Measurements from ENCODE around the gene SH3PXD2A. TPM values are rescaled to one million over a fixed set of nuclear protein-coding genes. Genes with fewer than 3 reads are reported as not detected.

The SH3PXD2A gene
- total RNA-seq, 1 experiment from 2014 or later = 4.5 TPM

DNA sequence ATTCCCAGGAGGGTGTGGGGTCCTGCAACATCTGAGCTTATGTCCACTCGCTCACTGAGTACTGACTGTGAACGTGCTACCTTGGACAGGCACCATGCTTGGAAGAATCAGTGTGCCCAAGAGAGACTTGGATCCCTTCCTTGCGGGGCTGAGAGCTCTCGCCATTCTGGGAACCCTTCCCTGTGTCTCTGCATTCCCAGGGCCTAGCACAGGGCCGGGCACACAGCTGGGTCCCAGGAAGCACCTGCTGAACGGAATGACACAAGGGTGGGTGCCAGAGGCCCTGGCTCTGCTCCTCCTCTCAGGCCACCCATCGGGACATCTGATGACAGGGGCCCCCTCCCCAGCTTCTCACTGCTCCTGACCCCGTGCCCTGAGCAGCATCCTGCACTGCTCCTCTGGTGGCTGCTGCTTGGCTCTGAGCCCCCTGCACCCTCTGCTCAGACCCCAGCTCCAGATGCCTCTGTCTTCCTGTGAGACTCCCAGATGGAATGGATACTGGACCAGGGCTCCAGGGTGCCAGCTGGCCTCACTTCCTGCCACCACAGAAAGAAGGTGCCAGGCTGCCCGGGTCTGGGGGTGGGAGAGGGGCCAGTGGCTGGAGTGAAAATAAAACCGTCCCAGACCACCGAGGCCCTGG is 232.3 kb downstream of the SH3PXD2A start:
- Histone ChIP-seq H3K4ac (ENCODE audit: low read depth, low read length) (no peak overlapping the region), H3K4me2 (ENCODE audit: insufficient read depth, insufficient read length, low read length) (no peak overlapping the region), H2BK5ac (ENCODE audit: insufficient read length, low read length) (no peak overlapping the region), H4K8ac (replicated peaks; ENCODE audit: insufficient read length, low read depth, low read length) (no peak overlapping the region), H4K20me1 (ENCODE audit: control insufficient read depth, insufficient read depth, insufficient read length) (no peaks in the 10 kb centered on the region), H3K27ac (ENCODE audit: insufficient read length, low read depth, low read length) (no peak overlapping the region), H2AK5ac (ENCODE audit: insufficient read length, low read length) (no peak overlapping the region), H3K79me2 (ENCODE audit: insufficient read depth, low read length) (no peaks in the 10 kb centered on the region), H3K23me2 (ENCODE audit: insufficient read length, low read depth, low read length, poor library complexity, severe bottlenecking) (no peaks in the 10 kb centered on the region), H3K56ac (ENCODE audit: insufficient read length, low read depth, low read length) (no peak overlapping the region), H3K9me3 (ENCODE audit: control insufficient read depth, low read depth, low read length) (no peaks in the 10 kb centered on the region), H3K9ac (ENCODE audit: extremely low read depth, insufficient read length, low read length) (no peak overlapping the region), H2BK120ac (ENCODE audit: low read depth, low read length, poor library complexity, severe bottlenecking) (no peak overlapping the region), H3K27me3 (ENCODE audit: insufficient read depth, low read length) (no peaks in the 10 kb centered on the region), H2BK20ac (ENCODE audit: low read depth, low read length, poor library complexity, severe bottlenecking) (no peak overlapping the region), H2AFZ (ENCODE audit: low read length) (no peak overlapping the region), H2BK15ac (ENCODE audit: low read depth, low read length) (no peak overlapping the region), H3K23ac (ENCODE audit: insufficient read length, low read depth, low read length) (no peak overlapping the region), H3K4me1 (ENCODE audit: insufficient read depth, low read length) (no peaks in the 10 kb centered on the region), H3K18ac (ENCODE audit: insufficient read length, low read depth, low read length) (no peak overlapping the region), H3K79me1 (ENCODE audit: insufficient read depth, low read depth, low read length, poor library complexity, severe bottlenecking) (no peaks in the 10 kb centered on the region), H4K5ac (ENCODE audit: insufficient read length, low read depth, low read length) (no peak overlapping the region), H2BK12ac (ENCODE audit: insufficient read length, low read depth, low read length) (no peak overlapping the region), H3T11ph (ENCODE audit: low read length) (no peak overlapping the region), H4K91ac (ENCODE audit: insufficient read length, low read depth, low read length) (no peak overlapping the region), H3K14ac (ENCODE audit: insufficient read depth, low read length) (no peak overlapping the region)
- no peaks in the 10 kb centered on the region for H3K9me3 Mint-ChIP-seq
- H3K27ac Mint-ChIP-seq = no peak overlapping the region
- H3K27me3 Mint-ChIP-seq (ENCODE audit: low read depth) = no peaks in the 10 kb centered on the region
- peaks cover 0 to 9% (median 4%) of the 10 kb centered on the region in 3 experiments; a peak in 4 of 7 replicates for H3K36me3 Mint-ChIP-seq (ENCODE audit: insufficient read depth in 1 of 3, low read depth in 3 of 3)
- H3K4me1 Mint-ChIP-seq = no peaks in the 10 kb centered on the region
- TF ChIP-seq, protein P1, sequence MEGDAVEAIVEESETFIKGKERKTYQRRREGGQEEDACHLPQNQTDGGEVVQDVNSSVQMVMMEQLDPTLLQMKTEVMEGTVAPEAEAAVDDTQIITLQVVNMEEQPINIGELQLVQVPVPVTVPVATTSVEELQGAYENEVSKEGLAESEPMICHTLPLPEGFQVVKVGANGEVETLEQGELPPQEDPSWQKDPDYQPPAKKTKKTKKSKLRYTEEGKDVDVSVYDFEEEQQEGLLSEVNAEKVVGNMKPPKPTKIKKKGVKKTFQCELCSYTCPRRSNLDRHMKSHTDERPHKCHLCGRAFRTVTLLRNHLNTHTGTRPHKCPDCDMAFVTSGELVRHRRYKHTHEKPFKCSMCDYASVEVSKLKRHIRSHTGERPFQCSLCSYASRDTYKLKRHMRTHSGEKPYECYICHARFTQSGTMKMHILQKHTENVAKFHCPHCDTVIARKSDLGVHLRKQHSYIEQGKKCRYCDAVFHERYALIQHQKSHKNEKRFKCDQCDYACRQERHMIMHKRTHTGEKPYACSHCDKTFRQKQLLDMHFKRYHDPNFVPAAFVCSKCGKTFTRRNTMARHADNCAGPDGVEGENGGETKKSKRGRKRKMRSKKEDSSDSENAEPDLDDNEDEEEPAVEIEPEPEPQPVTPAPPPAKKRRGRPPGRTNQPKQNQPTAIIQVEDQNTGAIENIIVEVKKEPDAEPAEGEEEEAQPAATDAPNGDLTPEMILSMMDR (conservative IDR thresholded peaks at IDR 0.05) = no peak
- H3K4me3 Mint-ChIP-seq = no peak overlapping the region
- no CpG with 5 or more reads among the region's 11 CpGs for WGBS (ENCODE audit: extremely low coverage, insufficient read length, low lambda C conversion rate)
- DNase-seq = no peak

Measured in H9 (cell line).